NCI-H2107 (cell line): ENCODE results near the gene WDR89.
A peak's percentile ranks its signal among the peaks of the same experiment; 100 is the strongest.
"Not testable (repeated sequence)": the region's sequence is repeated elsewhere in the genome, so short reads cannot be mapped to it uniquely, and the experiment has no call there.

Experiments used
- DNase-seq: peaks from one replicate; lab custom pipeline; 2025; lab: John Stamatoyannopoulos, UW

The WDR89 gene

DNA sequence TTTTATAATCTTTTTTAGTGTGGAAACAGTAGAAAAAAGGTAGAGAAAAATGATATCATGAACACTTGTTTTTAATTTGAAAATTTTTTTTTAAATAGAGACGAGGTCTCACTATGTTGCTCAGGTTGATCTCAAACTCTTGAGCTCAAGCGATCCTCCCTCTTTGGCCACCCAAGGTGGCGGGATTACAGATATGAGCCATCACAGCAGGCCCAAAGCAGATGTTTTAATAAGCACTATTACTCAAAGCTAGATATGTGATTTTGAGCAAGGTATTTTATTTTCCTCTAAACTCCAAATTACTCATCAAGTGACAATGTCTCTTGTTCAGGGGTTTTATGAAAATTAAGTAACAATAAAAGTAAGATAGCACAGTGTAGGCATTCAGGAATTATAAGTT, 10.7 kb upstream of the WDR89 start:
- DNase-seq: no peak

DNA sequence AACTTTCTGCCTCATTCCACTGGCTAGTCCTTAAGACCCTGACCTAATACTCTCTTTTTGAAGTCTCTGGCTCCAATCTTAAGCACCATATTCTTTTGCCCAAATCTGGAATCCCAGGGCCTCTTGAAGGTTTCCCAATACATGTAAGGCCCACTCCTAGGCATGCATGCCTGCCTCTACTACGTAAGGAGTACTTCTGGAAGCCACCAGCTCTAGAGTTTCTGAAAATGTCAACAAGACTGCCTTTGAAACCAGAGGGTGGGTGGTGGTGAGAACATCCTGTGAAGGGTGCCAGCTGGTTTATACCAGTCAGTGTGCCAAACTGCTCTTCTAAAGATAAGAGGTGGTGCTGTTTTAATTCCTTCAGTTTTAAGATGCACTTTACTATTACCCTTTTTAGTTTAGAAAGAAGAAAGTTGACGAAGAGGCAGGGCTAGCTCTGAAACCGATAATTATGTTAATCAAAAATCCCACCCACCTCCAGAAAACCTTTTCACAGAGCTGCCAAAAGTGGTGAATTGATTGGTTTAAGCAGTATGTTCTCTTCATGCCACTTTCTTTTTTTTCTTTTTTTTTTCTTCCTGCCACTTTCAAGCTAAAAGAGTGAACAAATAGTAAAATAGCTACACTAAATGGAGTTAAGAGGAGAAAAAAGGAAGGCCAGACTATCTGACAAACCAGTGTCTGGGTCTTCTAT, 8.7 kb upstream of the WDR89 start:
- no peak for DNase-seq

DNA sequence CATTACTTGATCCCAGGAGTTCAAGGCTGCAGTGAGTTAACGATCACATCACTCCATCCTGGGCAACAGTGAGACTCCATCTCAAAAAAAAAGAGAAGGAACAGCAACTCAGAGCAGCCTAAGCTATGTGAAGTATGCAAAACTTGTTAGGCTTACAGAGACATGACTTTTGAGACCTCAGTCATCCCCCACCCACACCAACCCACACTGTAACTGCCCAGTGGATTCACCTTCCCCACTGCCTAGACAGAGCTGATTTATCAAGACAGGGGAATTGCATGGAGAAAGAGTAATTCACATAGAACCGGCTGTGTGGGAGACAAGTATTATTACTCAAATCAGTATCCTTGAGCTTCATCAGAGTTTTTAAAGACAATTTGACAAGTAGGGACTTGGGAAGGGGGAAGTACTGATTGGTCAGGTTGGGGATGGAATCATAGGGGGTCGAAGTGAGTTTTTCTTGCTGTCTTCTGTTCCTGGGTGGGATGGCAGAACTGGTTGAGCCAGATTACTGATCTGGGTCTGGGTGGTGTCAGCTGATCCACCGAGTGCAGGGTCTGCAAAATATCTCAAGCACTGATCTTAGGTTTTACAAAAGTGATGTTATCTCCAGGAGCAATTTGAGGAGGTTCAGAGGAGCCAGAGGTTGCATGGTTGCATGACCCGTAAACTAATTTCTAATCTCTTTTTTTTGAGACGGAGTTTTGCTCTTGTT, 6.2 kb upstream of the WDR89 start:
- DNase-seq: no peak

DNA sequence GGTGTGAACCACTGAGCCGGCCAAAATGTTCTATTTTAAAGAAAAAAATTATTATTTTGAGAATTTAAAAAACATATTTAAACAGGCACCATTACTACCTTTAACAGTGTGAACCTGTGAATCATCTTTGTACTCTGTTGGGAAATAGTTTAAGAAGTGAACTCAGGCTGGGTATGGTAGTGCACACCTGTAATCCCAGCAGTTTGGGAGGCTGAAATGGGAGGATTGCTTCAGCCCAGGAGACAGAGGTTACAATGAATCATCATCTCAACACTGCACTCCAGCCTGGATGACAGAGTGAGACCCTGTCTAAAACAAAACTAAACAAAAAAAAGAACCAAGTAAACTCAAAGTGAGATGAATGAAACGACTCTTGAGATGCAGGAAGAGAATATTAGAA, 3.1 kb upstream of the WDR89 start:
- no peak for DNase-seq

DNA sequence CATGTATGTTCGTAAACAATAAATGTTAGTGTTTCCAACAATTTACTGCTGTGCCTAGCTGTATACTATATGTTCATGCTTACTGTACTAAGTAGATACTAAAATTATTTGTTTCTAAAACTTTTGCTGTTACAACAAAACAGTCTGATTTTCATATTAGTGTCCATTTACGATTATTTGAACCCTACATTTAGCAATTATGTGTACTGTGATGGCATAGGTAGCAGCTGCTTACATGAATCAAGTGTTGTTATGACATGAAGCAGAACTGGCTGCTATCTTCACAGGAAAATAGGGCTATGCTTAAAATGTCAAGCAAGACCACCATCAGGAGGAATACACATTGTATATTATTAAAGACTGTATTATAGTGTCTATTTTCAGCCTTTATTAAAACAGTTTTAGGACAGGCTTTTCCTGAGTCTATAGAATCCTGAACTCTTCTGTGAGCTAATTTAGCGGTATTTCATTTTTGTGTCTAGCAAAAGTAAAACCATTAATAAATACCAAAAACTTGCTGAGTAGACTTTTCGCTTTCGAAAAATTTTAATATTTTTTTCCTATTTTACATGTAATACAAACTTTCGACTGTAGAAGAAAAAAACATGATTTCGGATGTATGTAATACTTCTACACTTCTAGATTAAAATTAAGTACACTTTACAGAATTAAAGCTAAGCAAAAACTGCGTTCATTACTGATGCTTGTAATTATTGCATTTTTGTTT, 1.1 kb upstream of the WDR89 start:
- DNase-seq: no peak

DNA sequence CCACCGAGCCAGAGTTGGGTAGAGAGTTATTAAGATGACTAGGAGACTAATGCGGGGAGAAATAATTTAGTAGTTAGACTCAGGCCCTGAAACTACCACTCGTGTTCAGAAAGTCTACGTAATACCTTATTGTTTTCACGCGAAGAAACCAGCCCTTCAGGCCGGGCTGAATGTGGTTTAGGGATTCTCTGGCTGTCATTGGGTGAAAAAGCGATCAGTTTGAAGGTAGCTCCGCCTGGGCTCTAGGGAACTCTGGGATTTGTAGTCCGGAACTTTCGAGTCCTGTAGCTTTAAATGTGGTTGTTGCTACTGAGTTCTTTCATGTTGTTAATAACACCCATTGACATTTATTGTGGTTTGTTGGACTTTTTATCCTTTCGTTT, 549 bp upstream of the WDR89 start:
- peak; percentile 96 for DNase-seq

DNA sequence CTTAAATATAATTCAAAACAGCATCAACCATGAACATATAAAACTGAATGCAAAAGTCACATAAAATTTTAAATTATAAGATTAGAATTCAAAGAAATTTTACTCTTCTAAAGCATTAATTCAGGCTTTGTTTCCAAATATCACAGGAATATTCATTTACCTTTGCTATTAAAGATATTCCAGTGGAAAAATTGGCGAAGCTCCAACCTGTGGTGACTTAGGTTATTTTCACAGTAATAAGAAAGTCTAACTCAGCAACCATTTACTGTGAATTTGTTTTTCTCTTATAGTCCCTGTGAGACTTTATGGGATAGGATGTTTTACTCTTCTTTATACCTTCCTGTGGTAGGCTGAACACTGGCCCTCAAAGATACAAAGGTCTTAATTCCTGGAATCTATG, 3.2 kb downstream of the WDR89 start:
- DNase-seq: no peak

DNA sequence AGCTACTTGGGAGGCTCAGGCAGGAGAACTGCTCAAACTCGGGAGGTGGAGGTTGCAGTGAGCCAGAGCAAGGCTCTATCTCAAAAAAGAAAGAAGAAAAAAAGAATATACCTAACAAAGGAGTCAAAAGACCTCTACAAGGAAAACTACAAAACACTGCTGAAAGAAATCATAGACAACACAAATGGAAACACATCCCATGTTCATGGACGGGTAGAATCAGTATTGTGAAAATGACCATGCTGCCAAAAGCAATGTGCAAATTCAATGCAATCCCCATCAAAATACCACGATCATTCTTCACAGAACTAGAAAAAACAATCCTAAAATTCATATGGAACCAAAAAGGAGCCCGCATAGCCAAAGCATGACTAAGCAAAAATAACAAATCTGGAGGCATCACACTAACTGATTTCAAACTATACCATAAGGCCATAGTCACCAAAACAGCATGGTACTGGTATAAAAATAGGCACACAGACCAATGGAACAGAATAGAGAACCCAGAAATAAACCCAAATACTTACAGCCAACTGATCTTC, 5.5 kb downstream of the WDR89 start:
- not testable (repeated sequence) for DNase-seq

DNA sequence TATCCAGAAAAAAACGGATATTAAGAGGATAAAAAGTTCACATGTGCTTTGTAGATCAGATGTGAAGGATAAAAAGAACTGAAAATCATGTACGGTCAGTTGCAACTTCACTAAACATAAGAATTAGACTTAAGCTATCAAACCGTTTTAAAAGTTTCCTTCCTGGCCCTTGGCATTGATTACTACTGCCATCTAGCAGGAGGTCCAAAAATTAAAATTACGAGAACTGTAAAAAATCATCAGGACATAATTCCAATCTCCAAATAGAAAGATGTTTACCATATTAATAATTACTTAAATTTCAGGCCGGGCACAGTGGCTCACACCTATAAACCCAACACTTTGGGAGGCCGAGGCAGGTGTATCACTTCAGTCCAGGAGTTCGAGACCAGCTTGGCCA, 7.9 kb downstream of the WDR89 start:
- DNase-seq: no peak

DNA sequence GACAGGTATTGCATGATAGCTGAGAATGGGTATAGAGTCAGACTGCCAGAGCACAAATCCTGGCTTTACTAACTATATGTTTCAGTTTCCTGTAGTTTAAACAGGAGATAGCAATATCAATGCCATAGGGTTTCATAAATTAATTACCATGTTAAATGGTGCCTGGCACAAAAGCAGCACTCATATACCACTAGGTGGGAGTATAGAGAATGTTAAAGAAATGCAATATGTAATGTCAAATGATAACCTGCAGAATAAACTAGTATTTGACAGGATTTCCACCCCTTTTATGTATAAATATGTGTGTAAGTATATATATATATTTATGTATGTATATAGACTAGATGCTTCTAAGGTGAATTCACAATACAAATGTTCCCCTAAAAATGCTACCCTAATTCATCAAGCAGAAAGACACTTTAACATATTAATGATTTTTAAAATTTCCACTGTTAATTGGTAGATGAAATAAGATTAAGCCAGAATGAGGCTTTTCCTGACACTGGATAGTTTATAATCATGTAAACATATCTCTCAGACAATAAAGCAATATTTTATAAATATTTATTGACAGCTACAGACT, 8.6 kb downstream of the WDR89 start:
- no peak for DNase-seq

DNA sequence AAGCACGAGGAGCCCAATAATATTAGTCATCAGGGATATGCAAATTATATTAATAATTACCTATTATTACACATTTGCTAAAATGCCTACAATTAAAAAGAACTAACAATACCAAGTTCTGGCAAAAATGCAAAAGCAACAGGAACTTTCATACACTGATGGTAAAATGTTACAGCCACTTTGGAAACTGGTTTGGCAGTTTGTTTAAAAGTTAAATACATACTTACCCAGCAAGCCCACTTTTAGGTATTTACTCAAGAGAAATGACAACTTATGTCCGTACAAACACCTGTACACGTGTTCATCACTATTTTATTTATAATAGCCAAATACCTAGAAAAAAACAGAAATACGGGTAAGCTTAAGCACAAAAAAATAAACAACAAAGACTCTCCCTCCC, 17.0 kb downstream of the WDR89 start:
- DNase-seq: no peak

DNA sequence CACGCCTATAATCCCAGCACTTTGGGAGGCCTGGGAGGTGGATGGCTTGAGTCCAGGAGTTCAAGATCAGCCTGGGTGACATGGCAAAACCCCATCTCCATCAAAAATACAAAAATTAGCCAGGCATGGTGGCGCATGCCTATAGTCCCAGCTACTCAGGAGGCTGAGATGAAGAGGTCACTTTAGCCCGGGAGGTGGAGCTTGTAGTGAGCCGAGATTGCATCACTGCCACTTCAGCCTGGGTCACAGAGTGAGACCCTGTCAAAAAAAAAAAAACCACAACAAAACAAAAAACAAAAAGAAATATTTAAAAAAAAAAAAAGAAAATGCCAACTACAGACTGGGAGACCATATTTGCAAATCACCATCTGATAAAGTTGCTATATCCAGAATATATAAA, 17.5 kb downstream of the WDR89 start:
- DNase-seq: no peak

DNA sequence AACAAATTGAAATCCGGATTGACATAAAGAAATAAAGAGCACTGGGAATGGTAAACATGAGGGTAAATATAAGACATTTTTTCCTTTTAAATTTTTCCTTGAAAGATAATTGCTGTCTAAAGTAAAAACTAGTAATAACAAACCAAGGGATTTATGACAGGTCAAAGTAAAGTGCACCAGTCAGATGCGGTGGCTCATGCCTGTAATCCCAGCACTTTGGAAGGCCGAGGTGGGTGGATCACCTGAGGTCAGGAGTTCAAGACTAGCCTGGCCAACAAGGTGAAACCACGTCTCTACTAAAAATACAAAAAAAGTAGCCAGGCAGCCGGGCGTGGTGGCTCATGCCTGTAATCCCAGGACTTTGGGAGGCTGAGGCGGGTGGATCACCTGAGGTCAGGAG, 19.7 kb downstream of the WDR89 start:
- not testable (repeated sequence) for DNase-seq

DNA sequence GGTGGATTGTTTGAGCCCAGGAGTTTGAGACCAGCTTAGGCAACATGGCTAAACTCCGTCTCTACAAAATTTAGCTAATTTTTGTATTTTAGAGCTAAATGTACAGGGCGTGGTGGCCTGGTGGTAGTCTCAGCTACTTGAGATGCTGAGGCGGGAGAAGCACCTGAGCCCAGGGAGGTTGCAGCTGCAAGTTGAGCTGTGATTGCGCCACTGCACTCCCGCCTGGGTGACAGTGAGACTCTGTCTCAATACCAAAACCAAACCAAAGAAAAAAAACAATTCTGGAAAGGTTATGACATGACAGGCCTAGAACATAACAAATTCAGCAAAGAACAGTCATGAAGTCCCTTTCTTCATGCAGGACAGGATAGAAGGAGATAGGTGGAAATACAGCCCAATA, 25.7 kb downstream of the WDR89 start:
- DNase-seq: no peak

DNA sequence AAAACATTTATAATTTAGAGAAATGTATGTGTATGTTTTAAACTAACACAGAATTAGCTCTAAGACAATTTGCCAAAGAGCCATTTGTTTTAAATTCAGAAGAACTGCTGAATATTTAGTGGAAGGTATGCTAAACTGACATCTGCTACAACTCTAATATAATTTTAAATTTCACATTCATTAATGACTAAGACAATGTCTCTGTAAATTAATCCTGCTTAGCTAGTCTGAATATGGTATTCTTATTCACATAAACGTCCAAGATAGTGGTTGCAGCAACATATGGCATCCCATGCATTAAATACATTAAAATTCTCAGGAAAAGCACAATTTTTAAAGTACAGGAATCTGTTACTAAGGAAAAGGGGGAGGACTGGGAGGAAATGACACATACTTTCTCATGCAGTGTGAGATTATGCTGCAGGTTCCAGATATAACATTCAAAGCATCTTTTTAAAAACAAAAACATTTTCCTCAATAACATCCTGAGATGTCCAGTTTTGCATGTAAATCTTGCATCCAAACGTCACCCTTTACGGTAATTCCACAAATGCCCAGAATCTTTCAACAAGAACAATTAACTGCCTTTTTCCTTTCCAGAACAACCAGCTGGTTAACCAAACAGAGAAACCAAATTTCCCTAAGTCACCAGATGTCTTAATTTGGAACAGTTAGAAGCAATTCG, 26.9 kb downstream of the WDR89 start:
- no peak for DNase-seq

DNA sequence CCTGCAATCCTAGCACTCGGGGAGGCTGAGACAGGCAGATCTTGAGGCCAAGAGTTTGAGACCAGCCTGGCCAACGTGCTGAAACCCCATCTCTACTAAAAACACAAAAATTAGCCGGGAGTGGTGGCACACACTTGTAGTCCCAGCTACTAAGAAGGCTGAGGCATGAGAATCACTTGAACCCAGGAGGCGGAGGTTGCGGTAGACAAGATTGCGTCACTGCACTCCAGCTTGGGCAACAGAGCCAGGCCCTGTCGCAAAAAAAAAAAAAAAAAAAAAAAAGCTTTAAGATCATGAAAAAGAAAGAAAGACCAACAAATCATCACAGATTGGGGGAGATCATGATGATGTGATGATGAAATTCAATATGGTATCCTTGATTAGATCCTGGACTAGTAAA, 30.6 kb downstream of the WDR89 start:
- no peak for DNase-seq

DNA sequence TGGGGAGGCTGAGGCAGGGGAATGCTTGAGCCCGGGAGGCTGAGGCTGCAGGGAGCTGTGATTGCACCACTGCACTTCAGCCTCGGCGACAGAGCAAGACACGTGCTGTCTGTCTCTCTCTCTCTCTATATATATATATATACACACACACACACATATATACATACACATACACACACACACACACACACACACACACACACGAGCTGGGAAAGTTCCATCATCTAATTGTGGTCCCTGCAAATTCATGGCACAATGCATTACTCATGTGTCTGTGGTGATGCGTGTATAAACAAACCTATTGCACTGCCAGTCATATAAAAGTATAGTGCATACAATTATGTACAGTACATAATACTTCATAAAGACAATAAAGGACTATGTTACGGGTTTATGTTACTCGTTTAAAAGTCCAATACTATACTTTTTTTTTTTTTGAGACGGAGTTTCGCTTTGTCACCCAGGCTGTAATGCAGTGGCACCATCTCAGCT, 36.6 kb downstream of the WDR89 start:
- DNase-seq: no peak

DNA sequence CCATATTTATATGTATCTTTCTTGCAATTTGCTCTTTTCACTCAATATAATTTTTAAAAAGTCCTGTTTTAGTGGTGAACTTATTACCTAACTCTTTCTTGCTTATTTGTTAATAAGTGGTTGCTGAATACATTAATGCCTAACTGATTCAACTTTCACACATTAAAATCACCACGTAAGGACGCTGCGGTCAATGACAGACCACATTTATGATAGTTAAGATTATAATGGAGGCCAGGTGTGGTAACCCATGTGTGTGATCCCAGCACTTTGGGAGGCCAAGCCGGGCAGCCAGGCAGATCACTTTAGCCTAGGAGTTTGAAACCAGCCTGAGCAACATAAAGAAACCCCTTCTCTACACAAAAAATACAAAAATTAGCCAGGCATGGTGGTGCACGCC, 37.0 kb downstream of the WDR89 start:
- DNase-seq: no peak

DNA sequence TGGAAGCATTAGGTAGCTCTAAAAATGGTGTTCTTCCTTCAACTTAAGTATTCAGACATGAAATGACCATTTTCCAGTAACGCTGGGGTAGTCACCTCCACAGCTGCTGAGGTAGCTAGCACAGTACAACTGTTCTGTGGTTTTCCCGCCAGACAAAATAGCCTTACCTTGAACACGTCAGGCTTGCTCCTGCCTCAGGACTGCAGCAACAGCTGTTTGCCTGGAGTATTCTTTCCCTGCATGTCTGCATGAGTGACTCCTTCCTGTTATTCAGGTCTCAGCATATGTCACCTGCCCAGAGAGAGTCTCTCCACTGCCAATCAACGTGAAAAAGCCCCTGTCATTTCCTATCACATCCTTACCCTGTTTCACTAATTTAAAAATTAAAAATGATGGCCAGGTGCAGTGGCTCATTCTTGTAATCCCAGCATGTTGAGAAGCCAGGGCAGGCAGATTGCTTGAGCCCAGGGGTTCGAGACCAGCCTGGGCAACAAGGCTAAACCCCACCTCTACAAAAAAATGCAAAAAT, 37.9 kb downstream of the WDR89 start:
- peak; percentile 71 for DNase-seq

DNA sequence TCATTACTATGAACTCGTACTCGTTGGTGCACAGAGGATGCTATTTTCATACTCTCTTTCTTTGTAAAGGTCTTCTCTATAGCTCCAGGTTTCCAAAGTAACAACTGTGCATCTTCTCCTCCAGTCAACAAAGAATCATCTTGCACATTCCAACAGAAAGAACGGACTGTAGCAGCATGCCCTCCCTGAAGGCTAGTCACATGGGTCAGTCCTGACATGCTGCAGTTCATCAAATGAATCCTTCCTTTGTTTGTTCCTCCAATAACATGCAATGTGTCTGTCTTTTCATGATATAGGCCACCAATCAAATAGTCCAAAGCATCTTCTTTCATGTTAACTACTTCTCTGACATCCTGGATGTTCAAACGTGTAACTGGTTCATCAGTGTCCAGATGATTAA, 42.9 kb downstream of the WDR89 start:
- no peak for DNase-seq

DNA sequence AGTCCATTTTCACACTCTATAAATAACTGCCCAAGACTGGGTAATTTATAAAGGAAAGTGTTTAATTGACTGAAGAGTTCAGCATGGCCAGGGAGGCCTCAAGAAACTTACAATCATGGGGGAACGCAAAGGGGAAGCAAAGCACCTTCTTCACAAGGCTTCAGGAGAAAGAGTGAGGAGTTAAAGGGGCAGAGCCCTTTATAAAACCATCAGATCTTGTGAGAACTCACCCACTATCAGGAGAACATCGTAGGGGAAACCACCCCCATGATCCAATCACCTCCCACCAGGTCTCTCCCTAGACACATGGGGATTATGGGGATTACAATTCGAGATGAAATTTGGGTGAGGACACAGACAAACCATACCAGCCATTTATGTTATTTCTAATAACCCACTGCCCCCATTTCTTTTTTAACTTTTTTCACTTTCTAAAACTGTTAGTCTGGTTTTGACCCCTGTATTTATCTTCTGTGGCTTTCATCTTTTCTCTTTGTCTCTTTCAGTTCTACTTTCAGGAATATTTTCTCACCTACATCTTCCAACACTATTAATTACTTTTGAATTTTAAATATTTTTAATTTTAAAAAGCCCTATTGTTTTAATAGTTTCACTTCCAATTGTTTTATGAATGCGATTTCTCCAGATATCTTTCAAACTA, 44.5 kb downstream of the WDR89 start:
- DNase-seq: no peak
